PFSK-1 (cell line): ENCODE measurements around the gene TPSG1.

Source experiments
- FOXP2 ChIP-seq: optimal IDR thresholded peaks from 2 replicates; pipeline ENCODE3; 2011; ENCODE audit warnings: borderline replicate concordance, control low read depth, inconsistent platforms; ENCODE audit not compliant: insufficient read depth; ENCODE audit errors: extremely low read length, extremely low read depth
- POLR2AphosphoS5 ChIP-seq: IDR thresholded peaks from 2 replicates; pipeline ENCODE4 v1.6.1; 2012; ENCODE audit warnings: low read depth, mild to moderate bottlenecking, control low read depth, low read length, moderate library complexity
- REST ChIP-seq, 2 experiments: IDR thresholded peaks; 2 replicates each; pipeline versions ENCODE4 v1.6.1 to v1.8.0; 2011 to 2012; ENCODE audit warnings: low read depth in 2 of 2, low read length in 2 of 2, control low read depth in 1 of 2, inconsistent platforms in 1 of 2, mild to moderate bottlenecking in 1 of 2, moderate library complexity in 1 of 2; ENCODE audit not compliant: insufficient read depth in 1 of 2
- SIN3A ChIP-seq: IDR thresholded peaks from 2 replicates; pipeline ENCODE4 v1.6.1; 2012; ENCODE audit warnings: mild to moderate bottlenecking, low read length, moderate library complexity, borderline replicate concordance; ENCODE audit not compliant: insufficient read depth
- TAF1 ChIP-seq: IDR thresholded peaks from 2 replicates; pipeline ENCODE4 v1.6.1; 2012; ENCODE audit warnings: low read length, control low read depth, borderline replicate concordance; ENCODE audit not compliant: insufficient read depth

The TPSG1 gene

GRCh38 chr16:1172651-1173050, 52.4 kb downstream of the TPSG1 start:
- no peak for TF ChIP-seq REST (IDR thresholded peaks at IDR 0.05; ENCODE audit: insufficient read depth in 1 of 2, low read depth in 2 of 2, low read length in 2 of 2)

- TF ChIP-seq REST (IDR thresholded peaks at IDR 0.05; ENCODE audit: insufficient read depth in 1 of 2, low read depth in 2 of 2, low read length in 2 of 2) (no peak), SIN3A (no peak), TAF1 (no peak), POLR2AphosphoS5 (no peak), FOXP2 (no peak)
Measured at GRCh38 chr16:1171854-1172428, 53.1 kb downstream of the TPSG1 start.
